DND-41 (cell line): ENCODE results near the gene IPCEF1.

ENCODE experiments used
- ATAC-seq: fragments of 200-7000 bp; cut with Tn5 transposase; 3 replicates; pipeline ENCODE4 v1.9.1; 2021; ENCODE audit warnings: low read depth; ENCODE audit not compliant: insufficient read depth
- DNase-seq: peaks from one replicate; pipeline ENCODE4 v3.0.0-alpha.2; 2020
- H2AFZ ChIP-seq: 2 replicates; pipeline ENCODE4 v1.6.0; 2012; ENCODE audit warnings: low read depth, low read length
- H3K27ac ChIP-seq: 2 replicates; pipeline ENCODE4 v1.5.1; 2012; ENCODE audit warnings: low read length, inconsistent platforms
- H3K27me3 ChIP-seq: fragments of 200-600 bp; sonication (generic); 2 replicates; pipeline ENCODE4 v1.6.0; 2012; ENCODE audit warnings: low read length, mild to moderate bottlenecking, inconsistent platforms; ENCODE audit not compliant: insufficient read depth, poor library complexity
- H3K36me3 ChIP-seq: 2 replicates; pipeline ENCODE4 v1.5.1; 2012; ENCODE audit warnings: low read length, inconsistent platforms; ENCODE audit not compliant: insufficient read depth
- H3K4me1 ChIP-seq: 2 replicates; pipeline ENCODE4 v1.5.1; 2012; ENCODE audit warnings: mild to moderate bottlenecking, low read length; ENCODE audit not compliant: insufficient read depth
- H3K4me2 ChIP-seq: 2 replicates; pipeline ENCODE4 v1.6.0; 2012; ENCODE audit warnings: mild to moderate bottlenecking, moderate library complexity, low read length, inconsistent platforms; ENCODE audit not compliant: insufficient read depth
- H3K4me3 ChIP-seq, 2 experiments: fragments of 200-600 bp in 1 of 2; shearing (Covaris generic) in 1 of 2; 2 replicates each; pipeline ENCODE4 v1.5.1; 2012 to 2016; ENCODE audit warnings: inconsistent platforms in 2 of 2, low read length in 2 of 2, mild to moderate bottlenecking in 2 of 2, low read depth in 1 of 2, moderate library complexity in 1 of 2
- H3K79me2 ChIP-seq: 2 replicates; pipeline ENCODE4 v1.6.0; 2012; ENCODE audit warnings: low read length, inconsistent platforms; ENCODE audit not compliant: insufficient read depth
- H3K9ac ChIP-seq: 2 replicates; pipeline ENCODE4 v1.6.0; 2012; ENCODE audit warnings: low read depth, mild to moderate bottlenecking, inconsistent platforms, low read length, moderate library complexity
- H3K9me3 ChIP-seq: 2 replicates; pipeline ENCODE4 v1.5.1; 2012; ENCODE audit warnings: low read length, moderate library complexity, mild to moderate bottlenecking, inconsistent platforms; ENCODE audit not compliant: insufficient read depth, severe bottlenecking
- H4K20me1 ChIP-seq: 2 replicates; pipeline ENCODE4 v1.6.0; 2012; ENCODE audit warnings: low read length; ENCODE audit not compliant: insufficient read depth
- CTCF ChIP-seq: IDR thresholded peaks from 2 replicates; pipeline ENCODE4 v1.5.1; 2012; ENCODE audit warnings: borderline replicate concordance, low read length, moderate library complexity, mild to moderate bottlenecking; ENCODE audit not compliant: poor library complexity, severe bottlenecking; ENCODE audit errors: extremely low read depth
- EZH2 ChIP-seq: IDR thresholded peaks from 3 replicates; pipeline ENCODE4 v1.6.1; 2012; ENCODE audit warnings: borderline replicate concordance, low read depth, mild to moderate bottlenecking, moderate library complexity, low read length, inconsistent platforms; ENCODE audit not compliant: severe bottlenecking

The IPCEF1 gene

GRCh38 chr6:154403788-154404187 is 47.2 kb upstream of the IPCEF1 start:
- Histone ChIP-seq H3K9me3 (no peaks in the 10 kb centered on the region), H3K27me3 (no peaks in the 10 kb centered on the region), H3K4me3 (no peak overlapping the region), H2AFZ (no peak overlapping the region), H3K9ac (no peak overlapping the region), H4K20me1 (no peaks in the 10 kb centered on the region), H3K4me1 (no peaks in the 10 kb centered on the region), H3K4me2 (no peak overlapping the region), H3K79me2 (no peaks in the 10 kb centered on the region), H3K36me3 (no peaks in the 10 kb centered on the region), H3K27ac (no peak overlapping the region)
- DNase-seq (peak; percentile 8), ATAC-seq (peak; percentile 59)
- TF ChIP-seq EZH2, result no peak
- TF ChIP-seq CTCF, result no peak

DNA sequence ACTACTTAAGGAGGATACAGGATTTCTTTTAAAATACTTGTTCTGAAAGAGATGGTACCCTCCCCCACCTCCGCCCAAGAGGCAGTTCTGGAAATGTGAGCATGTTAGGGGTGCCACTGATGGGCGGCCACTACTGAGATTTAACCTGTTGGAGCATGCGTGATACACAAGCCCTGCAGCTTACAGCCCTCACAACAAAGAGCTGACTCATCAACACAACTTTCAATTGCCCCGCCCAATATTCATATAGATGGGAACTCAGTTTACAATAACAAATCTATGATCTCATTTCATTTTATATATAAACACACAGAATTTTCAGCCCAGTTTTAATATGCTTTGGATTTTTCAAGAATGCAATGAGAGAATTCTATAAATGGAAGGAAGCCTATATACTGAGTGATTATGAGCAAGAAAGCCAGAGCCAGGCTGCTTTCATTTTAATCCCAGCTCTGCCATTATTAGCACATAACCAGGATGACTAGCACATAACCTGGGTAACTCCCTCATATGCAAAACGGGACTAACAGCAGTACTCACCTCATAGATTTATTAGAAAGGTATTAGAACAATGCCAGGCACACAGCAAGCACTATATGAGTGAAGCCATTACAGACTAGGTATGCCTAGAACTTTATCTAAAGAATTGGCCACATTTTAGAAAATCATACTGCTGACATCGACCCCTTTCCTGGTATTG is 45.6 kb upstream of the IPCEF1 start:
- no peaks in the 10 kb centered on the region for H4K20me1 ChIP-seq
- H3K4me1 ChIP-seq, result no peaks in the 10 kb centered on the region
- DNase-seq (no peak), ATAC-seq (no peak)
- H3K9me3 ChIP-seq, result no peaks in the 10 kb centered on the region
- H3K27ac ChIP-seq, result no peak overlapping the region
- no peak overlapping the region for H3K4me2 ChIP-seq
- H3K9ac ChIP-seq, result no peak overlapping the region
- no peak for TF ChIP-seq EZH2
- no peak for TF ChIP-seq CTCF
- no peak overlapping the region for H3K4me3 ChIP-seq
- H3K36me3 ChIP-seq, result no peaks in the 10 kb centered on the region
- no peaks in the 10 kb centered on the region for H3K79me2 ChIP-seq
- H3K27me3 ChIP-seq, result no peaks in the 10 kb centered on the region
- H2AFZ ChIP-seq, result no peak overlapping the region

DNA sequence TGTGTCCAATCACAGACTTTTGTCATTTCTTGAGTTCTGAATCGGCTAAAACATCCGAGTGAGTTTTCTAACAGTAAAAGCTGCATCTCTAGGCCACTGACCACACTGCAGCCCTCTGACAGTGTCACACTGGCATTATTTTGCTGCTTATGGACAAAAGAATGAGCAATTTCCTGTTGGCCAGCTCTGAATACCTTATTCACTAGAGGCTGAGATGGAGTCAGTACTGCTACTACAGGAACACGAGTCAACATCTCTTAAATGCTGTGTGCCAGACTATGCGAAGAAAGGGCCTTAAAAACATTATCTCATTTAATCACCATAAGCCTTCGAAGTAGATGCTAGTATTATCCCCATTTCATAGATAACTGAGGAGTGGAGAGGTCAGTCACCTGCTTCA is 42.5 kb upstream of the IPCEF1 start:
- no peak overlapping the region for H3K9ac ChIP-seq
- DNase-seq (no peak), ATAC-seq (no peak)
- no peaks in the 10 kb centered on the region for H3K9me3 ChIP-seq
- H2AFZ ChIP-seq, result no peak overlapping the region
- no peaks in the 10 kb centered on the region for H3K4me1 ChIP-seq
- no peaks in the 10 kb centered on the region for H3K27me3 ChIP-seq
- H4K20me1 ChIP-seq, result no peaks in the 10 kb centered on the region
- H3K27ac ChIP-seq, result no peak overlapping the region
- H3K36me3 ChIP-seq, result no peaks in the 10 kb centered on the region
- H3K4me3 ChIP-seq, result no peak overlapping the region
- TF ChIP-seq EZH2, result no peak
- TF ChIP-seq CTCF, result no peak
- no peaks in the 10 kb centered on the region for H3K79me2 ChIP-seq
- no peak overlapping the region for H3K4me2 ChIP-seq
